Posterior vena cava (tissue), 2 donors: ENCODE results near the gene MACROH2A1. TPM values are rescaled to one million over a fixed set of nuclear protein-coding genes. Genes with fewer than 3 reads are reported as not detected.

Experiments used
- DNase-seq: peaks from one replicate; pipeline ENCODE4 v3.0.0-alpha.2; 2020; ENCODE audit warnings: low spot score
- intact Hi-C, 2 donors: fragments of 100-400 bp; cut with DNase I; formaldehyde crosslinking; loops; one replicate each; pipeline versions ENCODE4 v1.14.1 to v1.14.2; 2022 to 2023
- total RNA-seq, 2 donors: library from RNA; stranded (reverse); fragmentation: NEBNext Ultra II Directional; extraction: Animal tissue kit (Norgen Biotek cat#: 25700); gene quantifications; one replicate each; pipeline ENCODE4 v1.2.1, GENCODE V29; 2021
- donor health status: DM: yes; HTN: yes; CAD: no.
- donor health status: DM: yes; HTN: yes; CAD: no.

The MACROH2A1 gene
- total RNA-seq, 2 donors from 2014 or later = 98.0 to 99.6 TPM

DNA sequence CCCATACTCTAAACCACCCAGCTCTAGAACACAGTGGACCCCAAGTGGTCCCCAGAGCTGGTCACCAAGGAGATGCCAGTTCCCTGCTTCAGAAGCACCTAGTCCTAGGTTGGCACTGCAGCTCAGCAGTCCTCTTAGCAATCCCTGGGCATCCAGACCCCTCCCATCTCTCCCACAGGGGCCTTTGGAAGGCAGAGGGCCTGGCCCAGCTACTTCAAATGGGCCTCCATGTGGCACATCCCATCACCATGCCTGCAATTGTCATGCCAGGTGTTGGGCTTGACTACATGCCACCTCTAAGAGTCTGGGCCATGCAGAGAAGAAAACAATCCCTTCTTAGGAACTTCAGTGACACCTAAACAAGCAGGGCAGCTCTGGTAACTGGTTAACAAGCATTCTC is 14.1 kb downstream of the MACROH2A1 start:
- intact Hi-C loops = no loop called here
- no peak for DNase-seq

- intact Hi-C loops = no loop called here
- no peak for DNase-seq
These were observed 15.1 kb downstream of the MACROH2A1 start for GRCh38 chr5:135383803-135384495.

- intact Hi-C loops = no loop called here
- no peak for DNase-seq
These were observed 16.1 kb downstream of the MACROH2A1 start for GRCh38 chr5:135382981-135383380.

- no peak for DNase-seq
- intact Hi-C loops = no loop called here
These were observed 16.8 kb downstream of the MACROH2A1 start for GRCh38 chr5:135382106-135382790.

DNA sequence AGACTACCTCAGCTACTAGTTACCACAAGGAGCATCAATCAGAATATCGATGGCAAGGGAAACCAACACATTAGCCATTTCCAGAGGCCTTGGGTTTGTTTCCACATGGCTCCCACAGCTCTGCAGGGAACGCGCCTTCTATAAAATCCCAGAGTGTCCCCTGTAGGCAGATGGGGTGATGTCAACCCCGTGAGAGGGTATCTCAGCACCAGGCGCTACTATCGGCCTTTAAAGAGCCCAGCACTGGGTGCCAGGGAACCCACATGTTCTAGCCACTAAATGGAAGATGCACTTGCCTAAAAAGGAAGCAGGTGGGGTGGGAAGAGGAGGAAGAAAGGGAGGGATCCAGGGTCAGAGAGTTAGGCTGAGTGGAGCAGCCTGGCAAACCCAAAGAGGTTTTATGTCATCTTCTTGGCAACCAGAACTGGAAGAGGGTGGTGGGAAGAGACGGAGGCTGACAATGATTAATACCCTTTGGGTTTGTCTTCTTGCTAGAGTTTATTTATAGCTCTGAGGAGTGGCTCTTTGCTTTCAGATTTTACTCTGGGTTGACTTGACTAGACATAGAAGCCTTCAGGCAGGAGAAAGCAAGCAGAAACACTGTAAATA is 19.9 kb downstream of the MACROH2A1 start:
- intact Hi-C loops = no loop called here
- DNase-seq = no peak

GRCh38 chr5:135377751-135378680 is 21.0 kb downstream of the MACROH2A1 start:
- intact Hi-C loops = no loop called here

DNA sequence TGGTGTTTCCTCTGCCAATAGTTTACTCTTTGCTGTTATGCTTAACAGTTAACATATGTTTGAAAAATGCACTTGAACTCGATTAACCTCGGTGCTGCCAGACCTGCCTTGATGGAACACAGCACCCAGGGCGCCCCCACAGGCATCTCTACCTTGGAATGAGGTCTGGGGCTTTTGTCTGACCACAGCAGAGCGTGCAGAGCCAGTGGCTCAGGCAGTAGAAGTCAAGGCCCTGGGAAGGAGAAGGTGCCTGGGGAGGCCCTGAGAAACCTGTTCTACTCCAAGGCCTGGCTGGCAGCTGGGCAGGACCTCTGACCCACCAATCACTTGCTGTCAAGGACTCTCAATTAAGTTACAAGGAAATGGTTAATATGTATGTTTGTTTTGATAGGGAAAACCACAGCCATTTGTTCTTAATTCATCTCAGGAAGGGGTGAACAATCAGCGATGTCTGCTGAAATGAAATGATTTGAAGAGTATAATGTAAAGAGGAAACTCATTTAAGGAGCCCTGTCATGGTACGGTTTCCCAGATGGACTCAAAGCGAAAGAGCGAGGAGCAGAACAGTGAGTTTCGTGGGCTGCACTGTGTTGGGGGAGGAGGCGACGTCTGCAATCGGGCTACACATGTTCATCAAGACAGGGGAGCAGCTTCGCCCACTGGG is 21.9 kb downstream of the MACROH2A1 start:
- intact Hi-C loops = no loop called here
- DNase-seq = no peak

More at GRCh38 chr5:135377751-135378680, 21.0 kb downstream of the MACROH2A1 start:
- DNase-seq = no peak

DNA sequence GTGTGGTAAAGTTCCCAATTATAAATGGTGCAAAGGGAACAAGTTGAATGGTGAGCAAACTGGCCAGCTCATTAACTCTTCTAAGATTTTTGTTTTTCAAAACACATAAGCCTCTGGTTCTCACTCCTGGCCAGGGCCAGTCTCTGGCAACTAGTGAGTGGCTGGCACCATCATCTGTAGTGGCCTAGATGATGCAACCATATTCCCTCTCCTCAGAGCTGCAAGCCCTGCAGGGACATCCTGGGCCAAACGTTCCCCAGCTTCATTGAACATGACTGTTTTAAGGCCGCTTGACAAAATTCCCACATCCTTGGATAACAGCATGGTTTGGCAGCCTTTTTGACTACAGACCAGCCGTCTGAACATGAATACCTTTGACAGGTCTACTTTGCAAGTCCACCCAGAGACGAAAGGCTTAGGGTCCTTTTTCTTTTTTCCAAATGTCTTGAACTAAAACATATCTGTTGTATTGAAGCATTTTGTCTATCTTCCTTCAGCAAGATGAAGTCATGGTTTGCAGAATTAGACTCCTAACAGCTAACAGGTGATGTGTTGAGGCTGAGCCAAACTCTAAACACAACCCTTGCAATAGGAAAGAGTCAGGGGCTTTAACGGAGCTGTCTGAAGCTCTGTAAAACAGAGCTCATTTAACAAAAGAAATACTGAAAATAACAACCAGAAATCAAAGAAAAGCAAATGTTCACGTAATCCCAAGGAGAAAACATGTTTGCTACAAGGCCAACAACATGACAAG is 23.8 kb downstream of the MACROH2A1 start:
- no peak for DNase-seq
- intact Hi-C loops = no loop called here

GRCh38 chr5:135373736-135374515 is 25.1 kb downstream of the MACROH2A1 start:
- intact Hi-C loops = no loop called here

GRCh38 chr5:135372654-135373381 is 26.2 kb downstream of the MACROH2A1 start:
- no peak for DNase-seq
- intact Hi-C loops = no loop called here

More at GRCh38 chr5:135373736-135374515, 25.1 kb downstream of the MACROH2A1 start:
- no peak for DNase-seq

DNA sequence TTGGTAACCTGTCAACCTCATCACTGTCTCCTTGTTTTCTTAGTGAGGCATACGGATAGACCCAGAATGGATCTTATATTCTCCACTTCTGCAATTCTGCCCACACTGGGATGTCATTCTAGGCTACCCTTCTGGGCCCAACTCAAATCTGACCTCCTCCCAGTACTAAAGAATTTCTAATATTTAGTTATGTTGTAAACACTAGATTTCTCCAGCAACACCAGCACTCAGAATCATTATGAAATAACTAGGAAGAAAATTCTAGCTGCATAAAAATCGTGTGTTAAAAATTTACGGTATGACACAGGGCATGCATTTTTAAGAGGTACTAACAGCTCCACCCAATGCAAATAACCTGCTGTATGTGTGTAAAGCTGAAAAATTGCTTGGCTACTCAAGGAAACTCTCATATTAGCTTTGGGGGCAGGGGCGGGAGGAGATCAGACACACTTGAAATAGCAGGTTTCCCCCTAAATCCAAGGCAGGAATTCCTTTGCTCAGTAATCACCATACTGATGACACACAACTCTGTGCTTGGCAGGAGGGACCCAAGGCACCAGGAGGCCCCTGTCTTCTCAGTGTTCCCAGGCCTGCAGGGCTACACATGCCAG is 27.3 kb downstream of the MACROH2A1 start:
- DNase-seq = no peak
- intact Hi-C loops = no loop called here

DNA sequence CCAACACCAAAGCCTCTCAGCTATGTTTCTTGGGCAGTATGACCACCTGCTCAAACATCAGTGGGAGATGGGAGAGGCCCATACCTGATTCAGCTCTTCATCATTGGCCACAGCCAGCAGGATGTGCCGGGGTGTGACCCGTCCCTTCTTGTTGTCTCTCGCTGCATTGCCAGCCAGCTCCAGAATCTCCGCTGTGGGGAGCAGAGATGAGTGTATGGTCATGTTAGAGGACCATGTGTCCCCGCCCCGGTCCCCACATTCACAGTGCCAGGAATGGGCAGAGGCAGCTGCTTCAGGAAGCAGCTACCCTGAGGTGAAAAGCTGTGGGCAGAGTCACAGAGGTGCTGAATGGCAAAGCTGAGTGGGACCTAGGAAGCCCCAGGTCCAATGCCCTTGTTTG is 29.1 kb downstream of the MACROH2A1 start:
- DNase-seq = no peak
- intact Hi-C loops = loop anchor here in 1 of 2 donors (10.0 kb wide), 1 partner anchor 1985 kb away; no protein-coding TSS in a partner anchor

- no peak for DNase-seq
- intact Hi-C loops = loop anchor here in 1 of 2 donors (10.0 kb wide), 1 partner anchor 1987 kb away; no protein-coding TSS in a partner anchor
These were observed 31.5 kb downstream of the MACROH2A1 start for GRCh38 chr5:135367554-135367953.

DNA sequence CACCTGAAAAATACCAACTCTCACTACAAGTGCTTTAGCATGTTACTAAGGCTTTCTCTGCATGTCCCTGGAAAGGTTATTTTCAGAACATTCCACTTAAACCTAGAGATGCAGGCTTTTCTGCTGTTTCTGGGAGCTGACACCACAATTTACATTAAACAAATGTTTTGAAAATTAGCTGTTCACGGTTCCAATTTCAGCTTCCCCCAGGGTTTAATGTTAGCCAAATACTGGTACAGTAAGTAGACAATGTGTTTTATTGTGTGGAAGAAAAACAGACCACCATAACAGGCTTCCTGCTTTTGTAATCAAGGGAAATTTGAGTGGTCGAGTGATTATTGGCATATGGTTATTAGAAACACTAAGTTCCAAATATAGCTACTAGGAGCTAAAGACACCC is 32.0 kb downstream of the MACROH2A1 start:
- DNase-seq = no peak
- intact Hi-C loops = loop anchor here in 1 of 2 donors (10.0 kb wide), 1 partner anchor 1988 kb away; no protein-coding TSS in a partner anchor

DNA sequence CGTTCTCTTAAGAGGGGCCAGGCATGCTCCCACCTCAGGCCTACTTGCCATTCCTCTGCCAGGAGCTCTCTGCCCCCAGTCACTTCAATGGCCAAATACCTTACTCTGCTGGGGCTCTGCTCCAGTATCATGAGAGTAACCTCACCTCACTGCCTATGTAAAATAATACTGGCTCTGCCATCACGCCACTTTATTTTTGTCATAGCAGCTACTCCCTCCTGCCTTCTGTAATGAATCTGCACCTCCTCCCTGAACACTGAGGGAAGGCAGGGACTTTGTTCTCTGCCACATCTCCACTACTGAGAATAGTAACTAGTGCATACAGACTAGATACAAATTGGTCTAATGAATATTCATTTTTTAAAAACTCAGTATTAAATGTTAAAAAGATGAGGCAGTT is 33.8 kb downstream of the MACROH2A1 start:
- intact Hi-C loops = loop anchor here in 1 of 2 donors (10.0 kb wide), 1 partner anchor 1990 kb away; no protein-coding TSS in a partner anchor
- no peak for DNase-seq
